Measurements from ENCODE around the gene NEB.
"Not testable (repeated sequence)": the region's sequence is repeated elsewhere in the genome, so short reads cannot be mapped to it uniquely, and the experiment has no call there.

Gene NEB

DNA sequence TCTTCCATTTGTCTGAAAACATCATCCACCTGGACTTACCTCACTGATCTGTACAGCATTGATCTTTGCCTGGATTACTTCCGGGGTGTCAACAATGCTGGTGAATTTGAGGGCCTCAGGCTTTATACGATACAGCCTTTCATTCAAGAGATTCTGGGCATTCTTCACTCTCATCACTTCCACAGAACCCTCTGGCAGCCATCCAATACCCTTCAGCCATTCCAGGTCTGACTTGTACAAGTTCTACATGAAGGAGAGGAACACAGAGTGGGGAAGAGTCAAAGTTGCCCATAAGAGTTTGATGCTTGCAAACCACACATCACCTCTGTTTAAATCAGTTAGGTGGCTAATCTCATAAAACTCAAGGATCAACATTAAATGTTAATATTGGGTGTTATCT is 130.7 kb downstream of the NEB start:
- not testable (repeated sequence) for DNase-seq

- DNase-seq: not testable (repeated sequence)
These were observed 131.9 kb downstream of the NEB start for GRCh38 chr2:151602402-151602801.

DNA sequence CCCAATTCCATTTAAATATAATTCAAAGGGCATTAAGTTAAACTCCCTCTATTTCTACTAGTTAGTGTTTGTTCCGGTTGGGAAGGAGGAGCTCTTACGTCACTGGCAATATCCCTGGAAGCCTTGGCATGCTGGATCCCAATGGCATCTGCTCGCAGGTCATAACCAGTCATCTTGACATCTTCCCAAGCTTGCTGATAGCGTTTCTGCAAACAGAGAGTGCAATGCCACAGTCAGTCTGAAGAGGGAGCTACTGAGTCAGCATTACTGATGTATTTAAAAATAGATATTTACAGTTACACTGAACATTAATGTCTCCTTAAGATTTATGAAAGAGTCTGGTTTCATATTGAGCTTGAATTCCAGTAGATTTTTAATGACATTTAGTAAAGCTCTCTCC is 132.5 kb downstream of the NEB start:
- not testable (repeated sequence) for DNase-seq

DNA sequence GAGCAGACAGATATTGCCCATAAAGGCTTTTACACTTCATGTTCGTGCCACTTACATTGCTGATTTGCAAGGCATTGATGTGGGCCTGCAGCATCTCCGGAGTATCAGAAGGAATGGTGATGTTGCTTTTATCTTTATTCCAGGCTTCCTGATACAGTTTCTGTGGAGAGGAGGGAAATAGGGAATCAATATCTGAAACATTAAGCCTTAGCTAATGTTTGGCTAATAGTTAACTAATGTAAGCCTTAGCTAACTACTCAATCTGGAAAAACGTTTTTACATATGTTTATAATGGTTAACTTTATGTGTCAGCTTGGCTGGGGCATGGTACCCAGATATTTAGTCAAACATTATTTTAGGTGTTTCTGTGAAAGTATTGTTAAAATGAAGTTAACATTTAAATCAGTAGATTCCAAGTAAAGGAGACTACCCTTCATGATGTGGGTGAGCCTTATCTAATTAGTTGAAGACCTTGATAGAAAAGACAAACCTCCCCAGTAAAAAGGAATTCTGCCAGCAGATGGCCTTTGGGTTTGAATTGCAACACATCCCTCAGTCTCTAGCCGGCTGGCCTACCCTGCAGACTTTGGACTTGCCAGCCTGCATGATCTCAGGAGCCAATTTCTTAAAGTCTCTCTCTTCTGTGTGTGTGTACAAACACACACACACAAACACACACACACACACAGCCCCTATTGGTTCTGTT is 137.2 kb downstream of the NEB start:
- not testable (repeated sequence) for DNase-seq

DNA sequence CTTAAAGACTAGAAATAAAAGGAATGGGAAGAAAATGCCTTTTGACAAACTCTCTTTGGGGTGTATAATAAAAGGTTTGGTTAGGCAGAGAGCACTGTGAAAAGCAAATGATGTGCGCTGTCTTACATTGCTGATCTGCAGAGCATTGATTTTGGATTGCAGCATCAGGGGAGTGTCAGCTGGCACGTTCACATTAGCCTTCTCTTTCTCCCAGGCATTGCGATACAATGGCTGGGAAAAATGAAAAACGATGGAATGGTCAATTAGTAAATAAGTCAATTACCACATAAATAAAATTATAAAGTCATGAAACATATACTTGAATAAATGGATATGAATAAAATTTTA is 142.4 kb downstream of the NEB start:
- DNase-seq: not testable (repeated sequence)

- not testable (repeated sequence) for DNase-seq
These were observed 142.9 kb downstream of the NEB start for GRCh38 chr2:151591250-151591907.

DNA sequence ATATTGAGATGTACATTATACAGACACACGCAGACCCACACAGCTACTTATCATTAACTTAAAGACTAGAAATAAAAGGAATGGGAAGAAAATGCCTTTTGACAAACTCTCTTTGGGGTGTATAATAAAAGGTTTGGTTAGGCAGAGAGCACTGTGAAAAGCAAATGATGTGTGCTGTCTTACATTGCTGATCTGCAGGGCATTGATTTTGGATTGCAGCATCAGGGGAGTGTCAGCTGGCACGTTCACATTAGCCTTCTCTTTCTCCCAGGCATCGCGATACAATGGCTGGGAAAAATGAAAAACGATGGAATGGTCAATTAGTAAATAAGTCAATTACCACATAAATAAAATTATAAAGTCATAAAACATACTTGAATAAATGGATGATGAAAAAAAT is 153.0 kb downstream of the NEB start:
- DNase-seq: not testable (repeated sequence)

- not testable (repeated sequence) for DNase-seq
These were observed 153.6 kb downstream of the NEB start for GRCh38 chr2:151580697-151581096.

DNA sequence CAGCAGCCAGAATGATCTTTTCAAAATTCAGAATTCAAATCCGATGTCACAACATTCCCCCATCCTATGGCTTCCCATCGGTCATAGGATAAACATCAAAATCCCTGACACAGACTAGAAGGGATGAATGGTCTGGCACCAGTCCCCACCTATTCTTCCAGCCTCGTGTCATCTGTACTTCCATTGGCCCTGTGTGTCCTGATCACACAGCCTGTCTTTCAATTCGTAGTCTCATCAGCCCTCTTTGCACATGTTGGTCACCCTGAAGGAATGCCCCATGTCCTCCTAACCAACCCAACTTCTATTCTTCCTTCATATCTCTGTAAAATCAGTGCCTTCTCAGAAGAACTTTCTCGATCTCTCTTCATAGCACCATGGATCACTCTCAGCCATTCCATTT is 157.2 kb downstream of the NEB start:
- DNase-seq: no peak

DNA sequence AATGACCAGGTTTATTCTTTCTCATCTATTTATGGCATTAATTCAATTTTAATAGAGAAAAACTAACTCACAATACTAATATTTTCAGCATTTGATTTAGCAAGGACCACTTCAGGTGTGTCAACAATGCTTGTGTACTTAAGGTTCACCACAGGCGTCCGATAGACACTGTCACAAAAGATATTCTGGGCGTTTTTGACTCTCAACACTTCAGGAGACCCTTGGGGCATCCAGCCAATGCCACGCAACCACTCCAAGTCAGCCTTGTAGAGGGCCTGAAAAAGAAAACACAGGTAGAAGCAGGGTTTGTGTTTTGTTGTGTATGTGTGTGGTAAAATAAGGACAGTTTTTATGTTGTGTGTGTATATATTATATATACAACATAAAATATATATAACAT is 158.2 kb downstream of the NEB start:
- DNase-seq: peak; percentile 26

GRCh38 chr2:151575338-151575737 is 158.9 kb downstream of the NEB start:
- DNase-seq: no peak

GRCh38 chr2:151570191-151570590 is 164.1 kb downstream of the NEB start:
- no peak for DNase-seq

GRCh38 chr2:151569167-151569566 is 165.1 kb downstream of the NEB start:
- no peak for DNase-seq

- DNase-seq: no peak
These were observed 165.8 kb downstream of the NEB start for GRCh38 chr2:151568501-151568900.

DNA sequence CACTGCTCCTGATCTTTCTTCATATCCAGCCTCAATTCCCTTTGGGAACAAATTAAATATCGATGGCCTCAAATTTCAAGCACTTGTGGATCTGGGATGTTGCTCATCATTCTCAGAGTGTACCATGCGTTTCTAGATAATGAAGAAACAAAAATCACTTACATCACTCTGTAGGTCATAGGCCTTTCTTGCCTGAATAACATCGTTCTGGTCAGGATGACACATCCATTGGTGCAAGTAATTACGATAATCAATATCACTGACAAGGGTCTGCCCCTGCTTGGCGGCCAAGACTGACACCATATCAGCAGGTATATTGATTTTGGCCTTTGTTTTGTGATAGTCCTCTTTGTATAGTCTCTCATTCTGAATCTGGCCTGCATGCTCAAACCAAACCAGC is 167.3 kb downstream of the NEB start:
- DNase-seq: no peak

GRCh38 chr2:151562398-151562797 is 171.9 kb downstream of the NEB start:
- no peak for DNase-seq

DNA sequence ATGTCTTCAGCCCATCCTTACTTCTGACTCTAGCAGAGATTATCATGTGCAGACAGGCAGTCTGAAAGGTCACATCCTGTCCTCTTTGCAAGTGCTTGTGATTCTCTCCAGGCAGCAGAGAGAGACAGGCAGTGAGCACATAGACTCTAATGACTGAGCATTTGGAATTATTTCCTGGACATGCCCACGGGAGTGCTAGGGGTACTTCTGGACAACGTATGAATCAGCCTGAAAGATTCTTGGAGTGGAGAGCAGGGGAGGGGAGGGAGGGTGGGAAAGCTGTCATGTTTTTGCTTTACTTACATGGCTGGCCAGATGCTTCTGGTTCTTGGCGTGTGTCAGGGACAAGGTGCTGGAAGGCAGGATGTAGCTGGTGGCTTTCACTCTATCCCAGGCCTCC is 174.0 kb downstream of the NEB start:
- no peak for DNase-seq

GRCh38 chr2:151559431-151559830 is 174.8 kb downstream of the NEB start:
- DNase-seq: not testable (repeated sequence)

GRCh38 chr2:151557883-151558282 is 176.4 kb downstream of the NEB start:
- DNase-seq: not testable (repeated sequence)

DNA sequence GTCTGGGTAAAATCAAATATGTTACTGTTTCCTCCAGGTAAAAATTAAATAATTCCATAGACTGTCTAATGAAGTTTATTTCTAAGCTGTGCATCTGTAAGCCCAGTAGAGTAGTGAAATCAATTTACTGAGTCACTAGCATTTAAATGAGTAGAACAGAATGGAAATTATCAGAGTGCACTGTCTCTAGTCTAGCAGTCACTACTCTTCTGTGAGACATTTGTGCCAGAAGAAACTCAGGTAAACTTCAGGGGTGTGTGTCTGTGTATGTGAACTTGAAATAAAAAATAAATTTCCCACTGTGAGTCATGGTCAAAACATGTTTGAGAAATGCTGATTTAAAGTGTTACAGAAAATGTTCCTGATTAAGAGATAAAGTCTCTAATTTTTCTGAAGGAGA is 178.2 kb downstream of the NEB start:
- no peak for DNase-seq

DNA sequence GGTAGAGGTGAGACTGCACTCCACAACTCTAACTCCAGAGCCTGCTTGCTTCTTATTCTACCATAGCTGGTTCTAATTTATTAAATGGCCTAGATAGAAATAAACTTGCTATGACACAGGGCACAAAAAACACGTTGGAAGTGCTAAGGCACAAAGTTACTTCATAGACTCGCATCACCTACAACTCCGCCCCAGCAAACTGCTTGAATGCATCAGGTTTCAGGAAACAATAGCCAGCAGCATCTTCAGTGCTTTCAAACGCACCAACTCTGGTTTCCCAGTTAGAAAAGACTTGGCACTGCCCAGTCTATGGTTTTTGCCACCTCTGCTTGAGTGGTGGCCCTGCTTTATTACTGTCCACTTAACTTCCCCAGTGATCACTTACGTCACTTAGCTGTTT is 182.0 kb downstream of the NEB start:
- DNase-seq: no peak

GRCh38 chr2:151551556-151551955 is 182.7 kb downstream of the NEB start:
- no peak for DNase-seq

GRCh38 chr2:151549191-151549590 is 185.1 kb downstream of the NEB start:
- DNase-seq: no peak

GRCh38 chr2:151544449-151544848 is 189.8 kb downstream of the NEB start:
- no peak for DNase-seq

- DNase-seq: no peak
These were observed 190.4 kb downstream of the NEB start for GRCh38 chr2:151543876-151544275.
